ENCODE data around the gene ALDH16A1. TPM values are rescaled to one million over a fixed set of nuclear protein-coding genes. Genes with fewer than 3 reads are reported as not detected.

ALDH16A1 gene
- total RNA-seq, 1 experiment from 2014 or later = 51.7 TPM

DNA sequence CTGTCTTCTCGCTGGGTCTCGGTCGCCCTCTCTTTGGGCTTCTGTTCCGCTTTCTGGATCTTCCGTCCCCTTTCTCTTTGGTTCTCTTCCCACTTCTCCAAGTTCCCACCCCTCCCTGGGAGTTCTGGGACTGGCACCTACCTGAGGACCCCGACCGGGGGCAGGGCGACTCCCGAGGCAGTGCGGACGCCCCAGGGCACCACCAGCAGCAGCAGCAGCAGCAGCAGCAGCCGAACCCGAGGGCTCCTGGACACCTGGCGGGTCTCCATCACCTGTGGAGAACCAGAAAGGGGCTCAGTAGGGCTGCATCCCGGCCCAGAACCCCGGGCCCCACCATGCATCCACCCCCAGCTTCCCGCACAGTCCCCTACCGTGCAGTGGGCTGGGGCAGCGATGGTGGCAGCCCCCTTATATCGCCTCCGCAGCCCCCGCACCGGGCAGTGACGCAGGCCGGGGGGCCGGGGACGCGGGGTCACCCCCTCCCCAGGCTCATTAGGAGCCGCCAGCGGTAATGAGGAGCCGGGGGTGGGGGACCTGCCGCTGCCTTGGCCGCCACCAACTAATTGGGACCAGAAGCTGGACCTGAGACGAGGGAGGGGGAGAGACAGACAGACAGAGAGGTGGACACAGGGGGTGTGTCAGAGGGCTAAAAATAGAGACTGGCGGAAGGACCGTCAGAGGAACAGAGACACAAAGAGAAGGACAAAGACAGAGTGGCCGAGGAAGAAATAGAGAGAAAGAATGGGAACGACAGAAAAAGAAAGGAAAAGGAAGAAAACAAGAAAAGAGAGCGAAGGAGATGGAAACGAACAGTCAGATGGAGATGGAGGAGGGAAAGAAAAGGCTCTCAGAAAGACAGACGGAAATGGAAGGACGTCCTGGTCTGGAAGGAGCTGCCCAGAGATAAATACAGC, 29.7 kb upstream of the ALDH16A1 start, which contains the start of gene PTH2:
TSS of gene PTH2 (minus strand) at position 371 of the 914 bp plus-strand sequence. CDS start at position 269, 102 bp downstream.
- peak within 1 kb of the TSS; percentile 48 to 75 for H3K4me3 Mint-ChIP-seq
- no peak within 1 kb of the TSS for H2BK120ac ChIP-seq (ENCODE audit: low read depth, low read length, poor library complexity, severe bottlenecking)
- no peak within 1 kb of the TSS for H2BK5ac ChIP-seq (ENCODE audit: insufficient read length, low read length)
- peaks cover 18% of the 10 kb centered on the region for H3K23me2 ChIP-seq (ENCODE audit: insufficient read length, low read depth, low read length, poor library complexity, severe bottlenecking)
- H3K27me3 Mint-ChIP-seq (ENCODE audit: low read depth) = peaks cover 80% of the 10 kb centered on the region
- peaks cover 65 to 74% of the 10 kb centered on the region in 2 experiments for H3K4me1 Mint-ChIP-seq
- H4K20me1 ChIP-seq (ENCODE audit: control insufficient read depth, insufficient read depth, insufficient read length) = no peaks in the 10 kb centered on the region
- no peaks in the 10 kb centered on the region for H3K79me2 ChIP-seq (ENCODE audit: insufficient read depth, low read length)
- H2BK15ac ChIP-seq (ENCODE audit: low read depth, low read length) = no peak within 1 kb of the TSS
- H3K79me1 ChIP-seq (ENCODE audit: insufficient read depth, low read depth, low read length, poor library complexity, severe bottlenecking) = no peaks in the 10 kb centered on the region
- H3T11ph ChIP-seq (ENCODE audit: low read length) = no peak within 1 kb of the TSS
- no peak within 1 kb of the TSS for H3K4ac ChIP-seq (ENCODE audit: low read depth, low read length)
- WGBS (ENCODE audit: extremely low coverage, insufficient read length, low lambda C conversion rate) = no CpG with 5 or more reads among the region's 42 CpGs
- H4K91ac ChIP-seq (ENCODE audit: insufficient read length, low read depth, low read length) = no peak within 1 kb of the TSS
- no peak within 1 kb of the TSS for H3K9ac ChIP-seq (ENCODE audit: extremely low read depth, insufficient read length, low read length)
- H2BK20ac ChIP-seq (ENCODE audit: low read depth, low read length, poor library complexity, severe bottlenecking) = no peak within 1 kb of the TSS
- H3K4me1 ChIP-seq (ENCODE audit: insufficient read depth, low read length) = peaks cover 2% of the 10 kb centered on the region
- H3K27ac ChIP-seq (ENCODE audit: insufficient read length, low read depth, low read length) = no peak within 1 kb of the TSS
- peak within 1 kb of the TSS; percentile 27 for H3K18ac ChIP-seq (ENCODE audit: insufficient read length, low read depth, low read length)
- peaks cover 32% of the 10 kb centered on the region; the same call in 1 of the 2 replicates for H3K27me3 ChIP-seq (ENCODE audit: insufficient read depth, low read length)
- H3K9me3 Mint-ChIP-seq = peaks cover 0 to 9% of the 10 kb centered on the region in 2 experiments; a peak in 2 of 5 replicates
- no peaks in the 10 kb centered on the region; a peak in 2 of 7 replicates for H3K36me3 Mint-ChIP-seq (ENCODE audit: insufficient read depth in 1 of 3, low read depth in 3 of 3)
- H3K4me2 ChIP-seq (ENCODE audit: insufficient read depth, insufficient read length, low read length) = peak within 1 kb of the TSS; percentile 84
- no peaks in the 10 kb centered on the region for H3K9me3 ChIP-seq (ENCODE audit: control insufficient read depth, low read depth, low read length)
- no peak within 1 kb of the TSS for H3K56ac ChIP-seq (ENCODE audit: insufficient read length, low read depth, low read length)
- no peak within 1 kb of the TSS for H2AK5ac ChIP-seq (ENCODE audit: insufficient read length, low read length)
- no peak within 1 kb of the TSS for H4K5ac ChIP-seq (ENCODE audit: insufficient read length, low read depth, low read length)
- no peak for DNase-seq
- H3K14ac ChIP-seq (ENCODE audit: insufficient read depth, low read length) = no peak within 1 kb of the TSS
- H3K27ac Mint-ChIP-seq = no peak within 1 kb of the TSS
- no peak within 1 kb of the TSS for H3K23ac ChIP-seq (ENCODE audit: insufficient read length, low read depth, low read length)
- no peak within 1 kb of the TSS for H2BK12ac ChIP-seq (ENCODE audit: insufficient read length, low read depth, low read length)
- TF ChIP-seq, protein P1, sequence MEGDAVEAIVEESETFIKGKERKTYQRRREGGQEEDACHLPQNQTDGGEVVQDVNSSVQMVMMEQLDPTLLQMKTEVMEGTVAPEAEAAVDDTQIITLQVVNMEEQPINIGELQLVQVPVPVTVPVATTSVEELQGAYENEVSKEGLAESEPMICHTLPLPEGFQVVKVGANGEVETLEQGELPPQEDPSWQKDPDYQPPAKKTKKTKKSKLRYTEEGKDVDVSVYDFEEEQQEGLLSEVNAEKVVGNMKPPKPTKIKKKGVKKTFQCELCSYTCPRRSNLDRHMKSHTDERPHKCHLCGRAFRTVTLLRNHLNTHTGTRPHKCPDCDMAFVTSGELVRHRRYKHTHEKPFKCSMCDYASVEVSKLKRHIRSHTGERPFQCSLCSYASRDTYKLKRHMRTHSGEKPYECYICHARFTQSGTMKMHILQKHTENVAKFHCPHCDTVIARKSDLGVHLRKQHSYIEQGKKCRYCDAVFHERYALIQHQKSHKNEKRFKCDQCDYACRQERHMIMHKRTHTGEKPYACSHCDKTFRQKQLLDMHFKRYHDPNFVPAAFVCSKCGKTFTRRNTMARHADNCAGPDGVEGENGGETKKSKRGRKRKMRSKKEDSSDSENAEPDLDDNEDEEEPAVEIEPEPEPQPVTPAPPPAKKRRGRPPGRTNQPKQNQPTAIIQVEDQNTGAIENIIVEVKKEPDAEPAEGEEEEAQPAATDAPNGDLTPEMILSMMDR (conservative IDR thresholded peaks at IDR 0.05) = no peak
- no peak within 1 kb of the TSS for H4K8ac ChIP-seq (replicated peaks; ENCODE audit: insufficient read length, low read depth, low read length)
- H2AFZ ChIP-seq (ENCODE audit: low read length) = no peak within 1 kb of the TSS

Data from H9 (cell line).